ENCODE data around the gene CMIP. TPM values are rescaled to one million over a fixed set of nuclear protein-coding genes. Genes with fewer than 3 reads are reported as not detected.
A peak's percentile ranks its signal among the peaks of the same experiment; 100 is the strongest.

CMIP gene
- total RNA-seq, 1 experiment from 2014 or later = 53.6 TPM

GRCh38 chr16:81610144-81610842 lies 165.7 kb downstream of the CMIP start:
- Mint-ChIP-seq H3K27ac (ENCODE audit: low read depth, unreplicated experiment) (no peak overlapping the region), H3K9me3 (ENCODE audit: unreplicated experiment) (no peaks in the 10 kb centered on the region), H3K4me3 (ENCODE audit: unreplicated experiment) (no peak overlapping the region), H3K4me1 (ENCODE audit: insufficient read depth, unreplicated experiment) (peaks cover 28% of the 10 kb centered on the region), H3K27me3 (ENCODE audit: insufficient read depth, unreplicated experiment) (no peaks in the 10 kb centered on the region), H3K36me3 (ENCODE audit: insufficient read depth, unreplicated experiment) (peaks cover 20% of the 10 kb centered on the region)
- ChIA-PET POLR2A (interaction anchor here (0.7 to 1.5 kb wide), 2 partner anchors 9 to 12 kb away, joined by 3 to 5 read pairs; no protein-coding TSS in a partner anchor), CTCF (no interaction called here)
- intact Hi-C loops (cut with micrococcal nuclease) = no loop called here
- no TSS peak for BruUV-seq (replicated peaks)
- TF ChIP-seq, protein P1, sequence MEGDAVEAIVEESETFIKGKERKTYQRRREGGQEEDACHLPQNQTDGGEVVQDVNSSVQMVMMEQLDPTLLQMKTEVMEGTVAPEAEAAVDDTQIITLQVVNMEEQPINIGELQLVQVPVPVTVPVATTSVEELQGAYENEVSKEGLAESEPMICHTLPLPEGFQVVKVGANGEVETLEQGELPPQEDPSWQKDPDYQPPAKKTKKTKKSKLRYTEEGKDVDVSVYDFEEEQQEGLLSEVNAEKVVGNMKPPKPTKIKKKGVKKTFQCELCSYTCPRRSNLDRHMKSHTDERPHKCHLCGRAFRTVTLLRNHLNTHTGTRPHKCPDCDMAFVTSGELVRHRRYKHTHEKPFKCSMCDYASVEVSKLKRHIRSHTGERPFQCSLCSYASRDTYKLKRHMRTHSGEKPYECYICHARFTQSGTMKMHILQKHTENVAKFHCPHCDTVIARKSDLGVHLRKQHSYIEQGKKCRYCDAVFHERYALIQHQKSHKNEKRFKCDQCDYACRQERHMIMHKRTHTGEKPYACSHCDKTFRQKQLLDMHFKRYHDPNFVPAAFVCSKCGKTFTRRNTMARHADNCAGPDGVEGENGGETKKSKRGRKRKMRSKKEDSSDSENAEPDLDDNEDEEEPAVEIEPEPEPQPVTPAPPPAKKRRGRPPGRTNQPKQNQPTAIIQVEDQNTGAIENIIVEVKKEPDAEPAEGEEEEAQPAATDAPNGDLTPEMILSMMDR (IDR thresholded peaks at IDR 0.05; ENCODE audit: unreplicated experiment) = no peak
- DNase-seq (ENCODE audit: unreplicated experiment) = peak; percentile 46

DNA sequence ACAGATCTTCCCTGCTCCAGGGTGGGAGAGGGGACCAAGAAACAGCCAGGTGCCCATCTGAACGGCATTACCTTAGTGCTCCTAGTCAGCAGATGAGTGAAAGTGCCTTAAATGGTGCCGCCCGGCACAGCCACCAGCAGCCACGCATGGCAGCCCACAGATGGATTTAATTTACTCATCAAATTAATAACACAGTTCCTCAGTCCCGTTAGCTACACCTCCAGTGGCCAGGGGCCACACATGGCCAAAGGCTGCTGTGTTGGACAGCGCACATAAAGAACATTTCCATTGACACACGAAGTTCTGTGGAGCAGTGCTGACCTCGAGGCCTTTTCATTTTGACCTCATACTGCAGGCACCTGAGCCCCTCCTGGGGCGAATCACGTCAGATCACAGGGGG lies 166.3 kb downstream of the CMIP start:
- Mint-ChIP-seq H3K9me3 (ENCODE audit: unreplicated experiment) (no peaks in the 10 kb centered on the region), H3K4me3 (ENCODE audit: unreplicated experiment) (no peak overlapping the region), H3K4me1 (ENCODE audit: insufficient read depth, unreplicated experiment) (peaks cover 23% of the 10 kb centered on the region), H3K27me3 (ENCODE audit: insufficient read depth, unreplicated experiment) (no peaks in the 10 kb centered on the region), H3K36me3 (ENCODE audit: insufficient read depth, unreplicated experiment) (peaks cover 20% of the 10 kb centered on the region), H3K27ac (ENCODE audit: low read depth, unreplicated experiment) (no peak overlapping the region)
- CTCF ChIA-PET = no interaction called here
- intact Hi-C loops (cut with micrococcal nuclease) = no loop called here
- TF ChIP-seq, protein P1 (IDR thresholded peaks at IDR 0.05; ENCODE audit: unreplicated experiment) = no peak
- no TSS peak for BruUV-seq (replicated peaks)
- no peak for DNase-seq (ENCODE audit: unreplicated experiment)
- POLR2A ChIA-PET = interaction anchor here (0.7 kb wide), 1 partner anchor 8 kb away, joined by 3 read pairs; no protein-coding TSS in a partner anchor

GRCh38 chr16:81611721-81612120 lies 167.1 kb downstream of the CMIP start:
- no peak for DNase-seq (ENCODE audit: unreplicated experiment)
- no TSS peak for BruUV-seq (replicated peaks)
- intact Hi-C loops (cut with micrococcal nuclease) = no loop called here
- Mint-ChIP-seq H3K4me1 (ENCODE audit: insufficient read depth, unreplicated experiment) (peaks cover 18% of the 10 kb centered on the region), H3K9me3 (ENCODE audit: unreplicated experiment) (no peaks in the 10 kb centered on the region), H3K36me3 (ENCODE audit: insufficient read depth, unreplicated experiment) (peaks cover 18% of the 10 kb centered on the region), H3K27ac (ENCODE audit: low read depth, unreplicated experiment) (no peak overlapping the region), H3K27me3 (ENCODE audit: insufficient read depth, unreplicated experiment) (no peaks in the 10 kb centered on the region), H3K4me3 (ENCODE audit: unreplicated experiment) (no peak overlapping the region)
- TF ChIP-seq, protein P1 (IDR thresholded peaks at IDR 0.05; ENCODE audit: unreplicated experiment) = no peak
- ChIA-PET CTCF (interaction anchor here (0.6 to 1.0 kb wide), 3 partner anchors 14 to 85 kb away, joined by 3 read pairs; no protein-coding TSS in a partner anchor), POLR2A (interaction anchor here (1.2 kb wide), 1 partner anchor 9 kb away, joined by 5 read pairs; no protein-coding TSS in a partner anchor)

- POLR2A ChIA-PET = interaction anchor here (1.2 kb wide), 1 partner anchor 8 kb away, joined by 5 read pairs; no protein-coding TSS in a partner anchor
- intact Hi-C loops (cut with micrococcal nuclease) = no loop called here
- DNase-seq (ENCODE audit: unreplicated experiment) = no peak
- Mint-ChIP-seq H3K4me3 (ENCODE audit: unreplicated experiment) (no peak overlapping the region), H3K4me1 (ENCODE audit: insufficient read depth, unreplicated experiment) (peaks cover 16% of the 10 kb centered on the region), H3K27me3 (ENCODE audit: insufficient read depth, unreplicated experiment) (no peaks in the 10 kb centered on the region), H3K36me3 (ENCODE audit: insufficient read depth, unreplicated experiment) (peaks cover 12% of the 10 kb centered on the region), H3K27ac (ENCODE audit: low read depth, unreplicated experiment) (no peak overlapping the region), H3K9me3 (ENCODE audit: unreplicated experiment) (no peaks in the 10 kb centered on the region)
- TF ChIP-seq, protein P1 (IDR thresholded peaks at IDR 0.05; ENCODE audit: unreplicated experiment) = no peak
- CTCF ChIA-PET = interaction anchor here (0.6 to 1.0 kb wide), 4 partner anchors 13 to 130 kb away, joined by 3 to 4 read pairs (median 3); no protein-coding TSS in a partner anchor
- no TSS peak for BruUV-seq (replicated peaks)
Observed at GRCh38 chr16:81612351-81613163, 167.9 kb downstream of the CMIP start.
